HG03064 (cell line): ENCODE measurements around the gene SLC9A9.

Experiments used
- ATAC-seq: cut with Tn5 transposase; IDR thresholded peaks from one replicate; pipeline ENCODE4 v1.9.1; 2021; ENCODE audit warnings: low read depth; ENCODE audit not compliant: unreplicated experiment

The SLC9A9 gene

GRCh38 chr3:143653935-143654334, 194.3 kb downstream of the SLC9A9 start:
- no peak for ATAC-seq

DNA sequence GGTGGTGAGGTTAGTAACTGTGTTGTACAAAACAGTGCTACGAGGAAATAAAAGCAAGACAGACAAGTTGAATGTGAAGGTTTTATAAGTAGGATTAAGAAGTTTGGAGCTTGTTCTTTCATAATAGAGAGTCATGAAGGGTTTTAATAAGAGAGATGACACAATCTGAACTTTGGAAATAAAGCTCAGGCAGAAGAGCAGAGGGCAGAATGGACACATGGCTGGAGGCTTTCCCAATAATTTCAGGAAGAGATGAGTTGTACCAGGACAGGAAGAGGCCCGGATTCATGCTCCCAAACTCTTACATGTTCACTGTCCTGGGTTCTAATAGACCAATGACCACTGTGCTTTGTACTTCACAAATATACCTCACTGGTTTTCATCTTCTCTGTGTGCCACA, 194.8 kb downstream of the SLC9A9 start:
- no peak for ATAC-seq

DNA sequence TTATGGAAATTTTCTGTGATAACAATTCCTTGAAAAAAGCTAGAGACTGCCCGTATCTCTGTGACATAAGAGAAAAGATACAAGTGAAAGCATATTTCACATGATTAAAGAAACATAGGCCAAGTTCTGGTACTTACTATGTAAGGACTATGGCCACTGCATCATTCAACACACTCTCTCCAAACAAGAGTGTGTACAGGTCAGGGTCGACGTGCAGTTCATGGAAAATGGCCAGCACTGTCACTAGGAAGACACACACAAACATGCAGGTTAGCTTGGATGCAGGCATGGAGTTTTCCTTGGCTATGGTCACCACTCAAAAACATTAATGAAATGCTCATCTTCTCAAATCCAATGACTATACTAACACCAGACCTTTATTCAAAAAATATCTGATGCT, 196.2 kb downstream of the SLC9A9 start:
- ATAC-seq: no peak

- ATAC-seq: no peak
Measured at GRCh38 chr3:143650827-143651226, 197.4 kb downstream of the SLC9A9 start.

DNA sequence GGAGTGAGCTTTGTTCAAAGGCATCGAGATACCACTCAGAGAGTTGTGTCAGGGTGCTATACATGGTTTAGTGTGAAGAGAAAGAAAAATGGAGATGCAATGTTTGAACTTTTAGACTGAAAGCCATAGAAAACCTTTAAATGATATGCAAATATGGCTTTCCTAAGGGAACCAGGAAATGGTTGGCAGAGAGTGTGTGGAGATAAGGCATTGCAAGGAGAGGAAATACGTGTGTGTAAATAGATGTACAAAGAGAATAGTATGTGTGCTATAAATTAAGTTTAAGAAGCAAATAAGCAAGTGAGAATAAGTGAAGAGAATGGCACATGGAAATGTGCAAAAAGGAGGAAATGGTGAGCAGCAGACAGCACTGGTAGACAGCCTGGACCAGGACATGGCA, 198.1 kb downstream of the SLC9A9 start:
- no peak for ATAC-seq

GRCh38 chr3:143648708-143649107, 199.6 kb downstream of the SLC9A9 start:
- ATAC-seq: no peak

- no peak for ATAC-seq
Measured at GRCh38 chr3:143648218-143648617, 200.1 kb downstream of the SLC9A9 start.

DNA sequence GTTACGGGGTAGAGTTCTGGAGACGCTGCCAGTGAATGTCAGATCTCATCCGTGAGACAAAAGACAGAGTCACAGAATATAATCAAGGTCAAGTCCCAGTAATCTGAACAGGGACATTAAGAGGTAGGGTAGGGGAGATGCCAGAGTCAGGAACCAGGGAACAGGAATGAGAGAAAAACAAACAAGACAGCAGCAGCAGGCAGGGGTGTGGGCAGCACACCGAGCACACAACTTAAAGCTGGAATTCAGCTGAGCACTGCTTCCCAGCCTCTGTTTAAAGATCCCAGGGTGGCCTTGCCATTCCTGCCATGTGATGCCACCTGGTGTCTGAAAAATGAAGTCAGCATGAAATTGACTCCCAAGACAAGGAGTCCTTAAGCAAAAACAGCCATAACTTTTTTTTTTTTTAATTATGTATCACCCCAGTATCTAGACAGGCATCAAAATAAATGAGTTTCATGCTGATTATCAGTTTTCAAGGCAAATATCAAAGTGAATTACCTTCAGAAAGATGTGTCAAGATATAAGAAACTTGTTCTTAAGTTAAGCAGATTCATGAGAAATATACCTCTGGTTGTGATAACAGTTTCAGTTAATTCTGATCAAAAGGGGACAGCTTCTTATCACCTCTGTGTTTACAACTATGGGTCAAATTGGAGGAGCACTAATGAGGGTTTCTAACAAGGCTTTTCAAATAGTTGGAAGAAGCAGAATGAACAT, 203.7 kb downstream of the SLC9A9 start:
- peak; percentile 59 for ATAC-seq

- no peak for ATAC-seq
Measured at GRCh38 chr3:143643905-143644304, 204.4 kb downstream of the SLC9A9 start.

GRCh38 chr3:143640774-143641173, 207.5 kb downstream of the SLC9A9 start:
- ATAC-seq: no peak

GRCh38 chr3:143637133-143637532, 211.1 kb downstream of the SLC9A9 start:
- no peak for ATAC-seq

- no peak for ATAC-seq
Measured at GRCh38 chr3:143634991-143635390, 213.3 kb downstream of the SLC9A9 start.

GRCh38 chr3:143634427-143634826, 213.8 kb downstream of the SLC9A9 start:
- ATAC-seq: no peak

DNA sequence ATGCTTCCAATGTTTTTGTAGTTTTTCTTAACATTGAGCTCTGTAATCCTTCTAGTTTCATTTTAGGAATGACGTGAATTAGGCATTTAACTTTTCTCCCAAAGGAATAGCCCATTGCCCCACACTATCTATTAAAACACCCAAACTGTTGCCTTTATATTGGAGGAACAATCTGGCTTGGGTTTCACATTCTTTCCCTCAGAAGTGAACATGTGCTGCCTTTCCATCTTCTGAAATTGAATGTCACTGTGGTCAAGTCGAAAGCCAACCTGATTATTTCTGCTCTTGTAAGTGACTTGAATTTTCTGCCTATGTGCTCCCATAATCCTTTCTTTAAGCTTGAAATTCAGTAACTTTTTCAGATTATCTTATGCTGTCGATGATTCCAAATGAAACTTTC, 214.5 kb downstream of the SLC9A9 start:
- no peak for ATAC-seq

DNA sequence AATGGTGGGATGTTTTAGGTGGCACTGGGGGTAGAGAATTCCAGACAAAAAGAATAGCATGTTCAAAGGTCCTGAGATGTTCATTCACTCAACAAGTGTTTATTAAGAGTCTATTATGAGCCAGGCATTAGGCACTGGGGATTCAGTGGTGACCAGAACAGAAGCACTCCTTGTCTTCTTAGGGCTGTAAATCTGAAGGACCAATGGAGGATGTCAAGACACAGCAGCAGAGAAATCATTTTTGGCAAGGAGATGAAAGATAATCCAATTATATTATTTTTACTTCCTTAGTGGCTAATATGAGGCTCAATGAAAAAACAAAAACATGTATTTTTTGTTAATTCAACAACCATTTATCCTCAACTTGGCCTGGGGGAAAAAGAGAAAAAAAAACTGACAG, 218.5 kb downstream of the SLC9A9 start:
- ATAC-seq: no peak

- ATAC-seq: no peak
Measured at GRCh38 chr3:143628971-143629370, 219.3 kb downstream of the SLC9A9 start.

DNA sequence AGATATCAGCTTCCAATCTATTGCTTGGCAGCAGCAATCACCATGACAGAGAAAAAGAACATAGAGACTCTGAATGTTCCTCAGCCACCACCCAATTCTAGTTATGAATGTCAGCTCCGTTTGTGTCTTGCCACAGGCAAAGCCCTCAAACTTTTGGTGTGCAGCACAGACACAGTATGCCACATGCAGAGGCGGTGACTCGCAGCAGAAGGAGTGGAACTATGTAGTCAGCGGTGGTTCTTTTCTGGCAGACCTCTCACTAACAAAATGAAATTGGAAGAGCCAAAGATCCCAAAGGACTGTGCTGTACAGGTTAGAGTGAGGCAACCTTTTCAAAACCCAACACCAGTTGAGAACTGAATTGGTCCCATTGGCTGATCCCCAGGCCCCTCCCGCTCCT, 220.9 kb downstream of the SLC9A9 start:
- ATAC-seq: no peak

DNA sequence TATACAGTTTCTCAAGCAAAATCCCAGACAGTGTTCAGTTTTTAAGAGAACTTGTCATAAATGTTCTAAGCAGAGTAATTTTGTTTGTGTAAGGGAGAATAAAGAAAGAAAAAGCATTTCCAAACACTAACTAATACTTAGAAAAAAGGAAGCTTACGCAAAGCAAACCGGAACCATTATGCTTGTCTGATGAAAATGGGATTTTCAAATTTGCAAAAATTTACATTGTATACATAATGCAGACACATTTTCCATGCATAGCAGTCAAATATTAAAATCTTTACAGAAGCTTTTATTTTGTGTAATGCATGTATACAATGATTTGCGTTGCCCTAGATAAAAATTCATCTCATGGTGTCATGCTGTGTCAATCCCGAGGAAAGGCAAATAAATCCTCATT, 229.0 kb downstream of the SLC9A9 start:
- no peak for ATAC-seq

- ATAC-seq: no peak
Measured at GRCh38 chr3:143617050-143617449, 231.2 kb downstream of the SLC9A9 start.

DNA sequence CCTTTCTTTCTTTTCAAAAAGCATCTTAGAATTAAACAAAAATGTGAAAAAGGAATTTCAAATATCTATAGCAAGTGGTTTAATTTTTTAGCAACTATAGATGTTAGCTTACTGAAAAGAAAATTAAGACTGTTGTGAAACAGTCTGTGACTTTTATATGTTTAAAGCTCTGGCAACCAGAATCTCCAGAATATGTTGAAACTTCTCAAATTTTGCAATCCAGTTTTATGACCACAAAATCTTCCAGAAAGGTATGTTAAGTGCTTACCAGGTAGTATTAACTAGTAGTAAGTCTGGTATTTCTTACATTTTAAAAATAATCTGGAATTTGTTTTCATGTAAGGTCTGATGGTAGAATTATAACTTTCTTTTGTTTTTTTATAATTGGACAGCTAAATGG, 235.0 kb downstream of the SLC9A9 start:
- ATAC-seq: no peak

DNA sequence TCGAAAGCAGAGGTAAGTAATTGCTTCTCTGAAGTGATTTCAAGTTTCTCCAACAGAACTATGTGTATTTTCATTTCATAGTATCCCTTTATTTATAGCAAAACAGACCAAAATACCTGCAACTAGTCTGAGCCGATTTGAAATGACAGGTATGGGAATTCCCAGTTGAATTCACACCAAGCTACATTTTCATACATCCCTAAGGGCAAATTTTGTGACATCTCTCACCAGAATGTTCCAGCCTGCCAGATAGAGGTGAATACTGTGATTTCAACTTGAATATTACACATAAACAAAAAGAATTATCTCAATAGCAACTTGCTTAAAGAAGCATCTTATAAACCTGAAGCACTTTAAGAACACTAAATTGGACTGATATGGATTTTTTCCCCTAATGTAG, 235.7 kb downstream of the SLC9A9 start:
- ATAC-seq: no peak

DNA sequence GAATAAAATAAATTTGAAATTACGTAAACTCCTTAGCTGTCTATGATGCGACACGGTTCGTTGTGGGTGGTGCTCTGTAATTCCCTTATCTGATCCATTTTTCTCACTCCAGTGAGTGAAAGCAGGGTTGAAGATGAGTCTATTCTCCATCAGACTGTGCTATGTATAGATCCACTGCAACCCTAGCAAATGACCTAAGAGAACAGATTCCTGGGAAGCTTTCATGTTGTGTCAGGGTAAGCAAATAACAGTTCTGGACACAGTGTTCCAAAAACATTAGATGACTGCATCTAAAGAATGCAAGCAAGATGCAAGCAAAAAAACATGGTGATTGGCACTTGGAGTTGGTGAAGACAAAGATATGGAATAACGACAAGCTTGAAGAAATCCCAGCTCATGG, 239.3 kb downstream of the SLC9A9 start:
- no peak for ATAC-seq
